Body of pancreas (tissue), 4 donors: ENCODE results near the gene FAM9B. TPM values are rescaled to one million over a fixed set of nuclear protein-coding genes. Genes with fewer than 3 reads are reported as not detected.

Source experiments
- ATAC-seq: fragments of 150-250 bp; one replicate; pipeline ENCODE4 v1.9.1; 2016
- DNase-seq, 4 donors: peaks; one replicate each; pipeline ENCODE4 v3.0.0-alpha.2; 2019
- H3K27ac ChIP-seq, 4 donors: fragments of 200-600 bp; sonication (generic); 1 replicate in 3 of 4; 2 replicates in 1 of 4; pipeline versions ENCODE4 v1.5.1 to v1.6.1; 2016 to 2019; ENCODE audit warnings: mild to moderate bottlenecking in 1 of 4, mixed read lengths in 1 of 4, moderate library complexity in 1 of 4
- H3K27me3 ChIP-seq, 2 donors: fragments of 200-600 bp; sonication (generic); one replicate each; pipeline ENCODE4 v1.6.0; 2016; ENCODE audit warnings: mild to moderate bottlenecking in 1 of 2
- H3K36me3 ChIP-seq, 2 donors: fragments of 200-600 bp; sonication (generic); replicated peaks in 1 of 2; 2 replicates each; pipeline ENCODE4 v1.5.1; 2016; ENCODE audit warnings: low read depth in 2 of 2; ENCODE audit not compliant: insufficient read depth in 1 of 2
- H3K4me1 ChIP-seq: fragments of 200-600 bp; sonication (generic); one replicate; pipeline ENCODE4 v1.6.0; 2016
- H3K4me3 ChIP-seq, 2 donors: fragments of 200-600 bp; sonication (generic); 1 replicate in 1 of 2; 2 replicates in 1 of 2; pipeline ENCODE4 v1.5.1; 2016 to 2019
- H3K9me3 ChIP-seq, 3 donors: fragments of 200-600 bp; sonication (generic); 1 replicate in 2 of 3; 2 replicates in 1 of 3; pipeline ENCODE4 v1.5.1; 2016
- POLR2A ChIP-seq, 3 donors: fragments of 450-650 bp; IDR thresholded peaks; one replicate each; pipeline ENCODE4 v1.6.1; 2016; ENCODE audit warnings: antibody characterized with exemption in 3 of 3, mild to moderate bottlenecking in 2 of 3
- WGBS, 2 donors: methylation state at CpG; one replicate each; pipeline ENCODE4 v1.1.5; 2017; 5-methylcytosine and 5-hydroxymethylcytosine counted together
- intact Hi-C: fragments of 100-400 bp; cut with DNase I; formaldehyde crosslinking; loops from one replicate; pipeline ENCODE4 v1.15.1; 2023
- total RNA-seq, 2 donors: library from RNA; depleted of rRNA; stranded (reverse); fragments of >200 nt; gene quantifications; one replicate each; pipeline ENCODE4 v1.1.0, GENCODE V29; 2016
- TF ChIP-seq, protein P1 (sequence below), 7 experiments: fragments of 450-650 bp in 4 of 7; fragments of 200-600 bp in 3 of 7; sonication (generic) in 3 of 7; IDR thresholded peaks; one replicate each; pipeline ENCODE4 v1.5.1; 2016 to 2019; ENCODE audit warnings: antibody characterized with exemption in 7 of 7

The FAM9B gene
- total RNA-seq, 2 donors from 2014 or later, result not detected

GRCh38 chrX:9071031-9071650 is 37.2 kb upstream of the FAM9B start:
- Histone ChIP-seq H3K27me3 (no peaks in the 10 kb centered on the region), H3K9me3 (no peaks in the 10 kb centered on the region), H3K4me3 (no peak overlapping the region), H3K36me3 (no peaks in the 10 kb centered on the region), H3K4me1 (no peaks in the 10 kb centered on the region), H3K27ac (no peak overlapping the region)
- intact Hi-C loops, result no loop called here
- ATAC-seq (no peak), DNase-seq (no peak)
- WGBS, 2 donors, result 80 to 87% methylated on average over 2 to 4 of the region's 4 CpGs
- TF ChIP-seq POLR2A (IDR thresholded peaks at IDR 0.05), result no peak
- TF ChIP-seq, protein P1, sequence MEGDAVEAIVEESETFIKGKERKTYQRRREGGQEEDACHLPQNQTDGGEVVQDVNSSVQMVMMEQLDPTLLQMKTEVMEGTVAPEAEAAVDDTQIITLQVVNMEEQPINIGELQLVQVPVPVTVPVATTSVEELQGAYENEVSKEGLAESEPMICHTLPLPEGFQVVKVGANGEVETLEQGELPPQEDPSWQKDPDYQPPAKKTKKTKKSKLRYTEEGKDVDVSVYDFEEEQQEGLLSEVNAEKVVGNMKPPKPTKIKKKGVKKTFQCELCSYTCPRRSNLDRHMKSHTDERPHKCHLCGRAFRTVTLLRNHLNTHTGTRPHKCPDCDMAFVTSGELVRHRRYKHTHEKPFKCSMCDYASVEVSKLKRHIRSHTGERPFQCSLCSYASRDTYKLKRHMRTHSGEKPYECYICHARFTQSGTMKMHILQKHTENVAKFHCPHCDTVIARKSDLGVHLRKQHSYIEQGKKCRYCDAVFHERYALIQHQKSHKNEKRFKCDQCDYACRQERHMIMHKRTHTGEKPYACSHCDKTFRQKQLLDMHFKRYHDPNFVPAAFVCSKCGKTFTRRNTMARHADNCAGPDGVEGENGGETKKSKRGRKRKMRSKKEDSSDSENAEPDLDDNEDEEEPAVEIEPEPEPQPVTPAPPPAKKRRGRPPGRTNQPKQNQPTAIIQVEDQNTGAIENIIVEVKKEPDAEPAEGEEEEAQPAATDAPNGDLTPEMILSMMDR (IDR thresholded peaks at IDR 0.05), result no peak

DNA sequence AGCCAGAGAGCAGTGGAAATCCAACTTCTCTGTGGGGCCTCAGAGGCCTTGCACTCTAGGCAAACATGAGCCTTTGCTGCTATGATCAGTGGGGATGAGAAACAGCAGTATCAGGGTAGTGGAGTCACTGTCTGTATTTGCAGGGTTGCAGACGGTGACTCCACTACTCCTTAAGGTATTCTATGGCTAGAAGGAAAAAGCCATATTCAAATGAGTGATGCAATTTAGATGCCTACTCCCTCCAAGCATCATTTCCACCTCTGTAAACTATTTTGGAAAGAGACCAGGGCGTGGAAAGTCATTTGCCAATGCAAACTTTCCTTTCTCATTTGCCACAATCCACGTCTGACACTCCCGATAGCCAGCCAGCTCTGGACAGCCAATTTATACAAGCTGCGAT is 35.6 kb upstream of the FAM9B start:
- DNase-seq, result no peak
- intact Hi-C loops, result no loop called here
- H3K4me1 ChIP-seq, result no peaks in the 10 kb centered on the region
- no peak overlapping the region for H3K27ac ChIP-seq
- no peaks in the 10 kb centered on the region for H3K27me3 ChIP-seq
- no peaks in the 10 kb centered on the region for H3K36me3 ChIP-seq
- 68 to 86% methylated on average over 5 of the region's 5 CpGs for WGBS, 2 donors
- no peak for TF ChIP-seq POLR2A (IDR thresholded peaks at IDR 0.05)
- TF ChIP-seq, protein P1 (IDR thresholded peaks at IDR 0.05), result no peak
- no peaks in the 10 kb centered on the region for H3K9me3 ChIP-seq
- H3K4me3 ChIP-seq, result no peak overlapping the region
- ATAC-seq, result no peak

DNA sequence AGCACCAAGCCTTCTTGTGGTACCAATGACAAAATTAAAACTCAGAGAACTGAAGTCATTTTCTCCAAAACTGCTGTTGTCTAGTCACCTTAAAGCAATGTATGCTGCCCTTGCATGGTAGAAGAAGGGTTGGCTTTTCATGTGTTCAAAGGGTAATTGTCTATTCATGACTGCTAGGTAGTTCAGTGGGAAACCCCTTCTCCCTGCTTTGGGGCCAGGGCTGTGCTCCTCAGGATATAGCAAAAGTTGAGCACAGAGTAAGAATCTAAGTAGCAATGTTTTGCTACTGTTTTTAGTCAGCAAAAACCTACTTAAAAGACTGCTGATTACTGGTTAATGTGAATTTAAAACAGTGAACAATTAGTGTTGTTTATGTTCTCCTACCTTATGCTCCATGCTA is 30.8 kb upstream of the FAM9B start:
- no peaks in the 10 kb centered on the region for H3K27me3 ChIP-seq

DNA sequence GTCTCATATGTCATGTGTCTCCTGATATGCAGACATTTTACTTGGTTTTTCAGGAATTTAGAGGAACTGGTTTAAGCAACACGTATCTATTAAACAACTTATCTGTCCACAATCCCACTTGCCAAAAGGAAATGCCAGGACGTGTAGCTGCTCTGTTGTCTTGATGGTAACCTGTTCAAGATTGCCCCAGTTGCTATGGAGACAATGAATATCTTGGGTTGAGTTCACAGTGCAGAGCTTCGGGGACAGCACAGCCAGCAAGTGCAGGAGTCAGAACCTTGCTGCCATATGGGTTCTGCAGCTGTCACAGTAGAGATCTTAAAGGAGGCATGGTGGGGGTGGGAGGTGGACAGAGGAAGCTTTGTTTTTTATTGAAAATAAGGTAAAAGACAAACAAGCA is 28.7 kb upstream of the FAM9B start:
- Histone ChIP-seq H3K27ac (no peak overlapping the region), H3K4me1 (no peaks in the 10 kb centered on the region), H3K9me3 (no peaks in the 10 kb centered on the region), H3K36me3 (no peaks in the 10 kb centered on the region), H3K4me3 (no peak overlapping the region), H3K27me3 (no peaks in the 10 kb centered on the region)
- no peak for DNase-seq
- TF ChIP-seq POLR2A (IDR thresholded peaks at IDR 0.05), result no peak
- TF ChIP-seq, protein P1 (IDR thresholded peaks at IDR 0.05), result no peak
- no peak for ATAC-seq
- intact Hi-C loops, result no loop called here
- WGBS, 2 donors, result 11 to 22% methylated on average over 3 of the region's 3 CpGs

More for the DNA sequence above, 30.8 kb upstream of the FAM9B start:
- Histone ChIP-seq H3K36me3 (no peaks in the 10 kb centered on the region), H3K27ac (no peak overlapping the region), H3K4me1 (no peaks in the 10 kb centered on the region), H3K9me3 (no peaks in the 10 kb centered on the region), H3K4me3 (no peak overlapping the region)
- no peak for TF ChIP-seq POLR2A (IDR thresholded peaks at IDR 0.05)
- TF ChIP-seq, protein P1 (IDR thresholded peaks at IDR 0.05), result no peak
- no peak for DNase-seq
- no peak for ATAC-seq
- intact Hi-C loops, result no loop called here

- no peaks in the 10 kb centered on the region for H3K36me3 ChIP-seq
- 46 to 84% methylated on average over 2 of the region's 2 CpGs for WGBS, 2 donors
- no peak for ATAC-seq
These were observed 21.4 kb upstream of the FAM9B start for GRCh38 chrX:9055354-9055753.

More at GRCh38 chrX:9055354-9055753, 21.4 kb upstream of the FAM9B start:
- no peak for TF ChIP-seq POLR2A (IDR thresholded peaks at IDR 0.05)
- TF ChIP-seq, protein P1 (IDR thresholded peaks at IDR 0.05), result no peak
- Histone ChIP-seq H3K4me1 (no peaks in the 10 kb centered on the region), H3K9me3 (no peaks in the 10 kb centered on the region), H3K27ac (no peak overlapping the region), H3K27me3 (no peaks in the 10 kb centered on the region), H3K4me3 (no peak overlapping the region)
- no peak for DNase-seq
- intact Hi-C loops, result no loop called here
